PC-3 (cell line): ENCODE measurements around the gene HMGCS1.

Source experiments
- EZH2 ChIP-seq: fragments of 300-600 bp; sonication (generic); IDR thresholded peaks from one replicate; pipeline ENCODE4 v1.6.1; 2017; ENCODE audit warnings: antibody characterized with exemption, mild to moderate bottlenecking, low read length; ENCODE audit not compliant: unreplicated experiment
- TF ChIP-seq, protein P1 (sequence below): fragments of 300-600 bp; sonication (generic); conservative IDR thresholded peaks from 2 replicates; pipeline ENCODE4 v1.5.1; 2017; ENCODE audit warnings: antibody characterized with exemption, low read depth, mild to moderate bottlenecking, low read length

DNA sequence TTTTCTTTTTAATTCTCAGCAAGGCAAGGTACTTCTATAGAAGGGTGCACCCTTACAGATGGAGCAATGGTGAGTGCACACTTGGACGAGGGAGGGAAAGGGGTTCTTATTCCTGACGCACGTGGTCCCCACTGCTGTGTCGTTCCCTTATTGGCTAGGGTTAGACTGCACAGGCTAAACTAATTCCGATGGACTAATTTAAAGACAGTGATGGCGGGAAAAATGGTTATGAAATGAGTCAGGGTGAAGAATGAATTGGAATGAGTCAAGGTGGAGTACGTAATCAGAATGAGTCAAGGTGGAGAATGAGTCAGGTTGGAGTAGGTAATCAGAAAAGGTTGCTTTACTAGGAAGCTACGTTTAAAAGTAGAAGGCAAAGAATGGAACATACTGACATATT lies 2.1 kb upstream of the HMGCS1 start:
- TF ChIP-seq, protein P1, sequence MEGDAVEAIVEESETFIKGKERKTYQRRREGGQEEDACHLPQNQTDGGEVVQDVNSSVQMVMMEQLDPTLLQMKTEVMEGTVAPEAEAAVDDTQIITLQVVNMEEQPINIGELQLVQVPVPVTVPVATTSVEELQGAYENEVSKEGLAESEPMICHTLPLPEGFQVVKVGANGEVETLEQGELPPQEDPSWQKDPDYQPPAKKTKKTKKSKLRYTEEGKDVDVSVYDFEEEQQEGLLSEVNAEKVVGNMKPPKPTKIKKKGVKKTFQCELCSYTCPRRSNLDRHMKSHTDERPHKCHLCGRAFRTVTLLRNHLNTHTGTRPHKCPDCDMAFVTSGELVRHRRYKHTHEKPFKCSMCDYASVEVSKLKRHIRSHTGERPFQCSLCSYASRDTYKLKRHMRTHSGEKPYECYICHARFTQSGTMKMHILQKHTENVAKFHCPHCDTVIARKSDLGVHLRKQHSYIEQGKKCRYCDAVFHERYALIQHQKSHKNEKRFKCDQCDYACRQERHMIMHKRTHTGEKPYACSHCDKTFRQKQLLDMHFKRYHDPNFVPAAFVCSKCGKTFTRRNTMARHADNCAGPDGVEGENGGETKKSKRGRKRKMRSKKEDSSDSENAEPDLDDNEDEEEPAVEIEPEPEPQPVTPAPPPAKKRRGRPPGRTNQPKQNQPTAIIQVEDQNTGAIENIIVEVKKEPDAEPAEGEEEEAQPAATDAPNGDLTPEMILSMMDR, result no peak
- no peak for TF ChIP-seq EZH2
